GM12872 (cell line): ENCODE results near the gene KRTAP12-4.

Source experiments
- TF ChIP-seq, protein P1 (sequence below): IDR thresholded peaks from 3 replicates; pipeline ENCODE4 v1.5.1; 2011; ENCODE audit warnings: low read depth, mild to moderate bottlenecking, low read length, moderate library complexity; ENCODE audit not compliant: insufficient read depth

Gene KRTAP12-4

DNA sequence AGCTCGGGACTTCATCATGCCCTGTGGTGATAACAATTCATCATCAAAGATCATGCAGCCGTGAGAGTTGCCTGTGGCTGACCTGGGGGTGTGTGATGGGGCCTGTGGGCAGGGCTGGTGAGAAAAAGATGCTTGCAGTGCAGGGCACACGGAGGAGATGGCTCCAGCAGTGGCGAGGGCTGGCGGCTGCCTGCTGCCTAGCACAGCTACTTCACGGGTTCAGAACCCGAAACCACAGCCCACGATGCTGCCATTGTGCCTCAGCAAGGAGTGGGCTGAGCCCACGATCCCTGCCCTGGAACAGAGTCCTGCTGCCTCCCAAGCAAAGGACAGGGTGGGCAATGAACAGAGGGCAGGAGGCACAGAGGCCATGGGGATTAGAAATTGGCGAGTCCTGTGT, 28.2 kb downstream of the KRTAP12-4 start:
- TF ChIP-seq, protein P1, sequence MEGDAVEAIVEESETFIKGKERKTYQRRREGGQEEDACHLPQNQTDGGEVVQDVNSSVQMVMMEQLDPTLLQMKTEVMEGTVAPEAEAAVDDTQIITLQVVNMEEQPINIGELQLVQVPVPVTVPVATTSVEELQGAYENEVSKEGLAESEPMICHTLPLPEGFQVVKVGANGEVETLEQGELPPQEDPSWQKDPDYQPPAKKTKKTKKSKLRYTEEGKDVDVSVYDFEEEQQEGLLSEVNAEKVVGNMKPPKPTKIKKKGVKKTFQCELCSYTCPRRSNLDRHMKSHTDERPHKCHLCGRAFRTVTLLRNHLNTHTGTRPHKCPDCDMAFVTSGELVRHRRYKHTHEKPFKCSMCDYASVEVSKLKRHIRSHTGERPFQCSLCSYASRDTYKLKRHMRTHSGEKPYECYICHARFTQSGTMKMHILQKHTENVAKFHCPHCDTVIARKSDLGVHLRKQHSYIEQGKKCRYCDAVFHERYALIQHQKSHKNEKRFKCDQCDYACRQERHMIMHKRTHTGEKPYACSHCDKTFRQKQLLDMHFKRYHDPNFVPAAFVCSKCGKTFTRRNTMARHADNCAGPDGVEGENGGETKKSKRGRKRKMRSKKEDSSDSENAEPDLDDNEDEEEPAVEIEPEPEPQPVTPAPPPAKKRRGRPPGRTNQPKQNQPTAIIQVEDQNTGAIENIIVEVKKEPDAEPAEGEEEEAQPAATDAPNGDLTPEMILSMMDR: no peak

DNA sequence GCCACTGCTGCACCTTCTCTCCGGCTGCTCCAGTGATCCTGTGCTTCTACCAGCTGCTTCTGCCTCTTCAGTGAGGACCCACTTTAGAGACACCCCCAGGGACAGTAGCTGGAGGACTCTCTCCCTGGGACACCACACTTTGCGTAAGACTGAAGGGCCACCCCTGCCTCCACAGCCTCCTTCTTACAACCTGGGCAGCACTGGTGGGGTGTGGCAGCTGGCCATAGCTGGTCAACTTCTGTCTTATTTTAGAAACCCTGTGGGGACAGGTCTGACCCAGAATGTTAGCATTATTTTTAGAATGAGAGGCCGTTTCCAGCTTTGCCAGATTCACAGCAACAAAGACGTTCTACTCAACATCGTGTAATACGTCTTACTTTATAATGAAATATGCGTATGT, 28.7 kb downstream of the KRTAP12-4 start:
- TF ChIP-seq, protein P1: no peak

DNA sequence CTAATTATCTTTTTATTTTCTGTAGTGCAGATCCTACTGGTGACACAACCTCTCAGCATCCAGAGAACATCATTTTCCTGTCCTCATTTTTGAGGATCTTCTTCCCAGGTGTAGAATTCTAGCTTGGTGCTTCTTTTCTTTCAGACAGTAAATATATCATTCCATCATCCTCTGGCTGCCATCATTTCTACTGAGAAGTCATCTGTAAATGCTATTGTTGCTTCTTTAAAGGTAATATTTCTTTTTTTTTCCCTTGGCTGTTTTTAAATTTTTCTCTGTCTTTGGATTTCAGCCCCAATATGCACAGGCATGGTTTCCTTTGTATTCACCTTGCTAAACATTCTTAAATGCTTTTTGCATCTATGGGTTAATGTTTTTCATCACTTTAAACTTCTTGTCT, 30.9 kb downstream of the KRTAP12-4 start:
- TF ChIP-seq, protein P1: no peak

DNA sequence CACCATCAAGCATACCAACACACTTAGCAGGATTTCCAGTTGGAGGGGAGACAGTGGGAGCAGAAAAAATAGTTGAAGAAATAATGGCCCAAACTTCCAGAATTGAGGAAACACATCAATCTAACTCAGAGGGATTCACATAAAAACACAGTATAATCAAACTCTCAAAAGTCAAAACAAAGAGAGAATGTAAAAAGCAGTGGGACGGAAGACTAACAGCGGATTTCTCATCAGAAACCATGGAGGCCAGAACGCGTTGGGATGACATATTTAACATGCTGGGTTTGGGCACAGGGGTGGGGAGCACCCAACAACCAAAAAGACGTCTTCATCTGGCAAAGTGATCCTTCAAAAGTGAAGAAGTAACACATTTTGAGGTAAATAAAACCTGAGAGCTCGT, 34.6 kb downstream of the KRTAP12-4 start:
- TF ChIP-seq, protein P1: no peak

DNA sequence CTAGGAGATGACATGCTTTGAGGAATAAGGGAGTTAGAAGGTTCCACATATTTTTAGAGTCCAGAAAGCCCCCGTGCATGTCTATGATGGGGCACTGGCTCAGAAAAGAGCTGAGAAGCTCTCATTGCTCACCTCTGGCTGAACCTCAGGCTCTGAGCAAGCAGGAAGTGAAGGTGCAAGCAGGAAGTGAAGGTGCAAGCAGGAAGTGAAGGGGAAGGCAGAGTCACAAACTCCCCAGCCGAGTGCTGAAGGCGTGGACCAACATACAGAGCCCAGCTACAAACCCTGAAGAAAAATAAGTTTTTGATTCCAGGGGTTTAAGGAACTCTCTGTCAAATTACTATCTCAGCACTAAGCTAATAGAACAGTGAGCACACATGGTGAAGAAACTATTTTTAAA, 35.5 kb downstream of the KRTAP12-4 start:
- TF ChIP-seq, protein P1: no peak

DNA sequence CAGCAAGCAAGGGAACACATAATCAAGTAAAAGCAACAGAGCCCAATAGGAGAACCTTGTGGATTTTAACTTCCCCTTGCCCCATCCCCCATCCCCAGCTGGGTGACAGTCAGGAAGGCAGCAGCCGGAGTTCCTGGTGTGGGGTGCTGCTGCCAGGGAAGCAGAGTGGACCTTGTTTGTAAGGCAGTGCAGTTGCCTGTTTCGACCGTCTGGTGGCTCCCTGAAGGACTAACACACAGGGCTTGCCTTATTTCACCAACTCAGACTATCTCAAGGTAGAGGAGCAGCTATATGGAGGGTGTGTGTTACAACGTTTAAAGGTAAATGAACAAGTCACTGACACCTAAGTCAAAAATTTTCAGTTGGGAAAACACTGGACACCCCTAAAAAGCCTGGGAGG, 36.0 kb downstream of the KRTAP12-4 start:
- TF ChIP-seq, protein P1: 0 out of 3 replicates have a peak, but pooled peaks have one; percentile 28

DNA sequence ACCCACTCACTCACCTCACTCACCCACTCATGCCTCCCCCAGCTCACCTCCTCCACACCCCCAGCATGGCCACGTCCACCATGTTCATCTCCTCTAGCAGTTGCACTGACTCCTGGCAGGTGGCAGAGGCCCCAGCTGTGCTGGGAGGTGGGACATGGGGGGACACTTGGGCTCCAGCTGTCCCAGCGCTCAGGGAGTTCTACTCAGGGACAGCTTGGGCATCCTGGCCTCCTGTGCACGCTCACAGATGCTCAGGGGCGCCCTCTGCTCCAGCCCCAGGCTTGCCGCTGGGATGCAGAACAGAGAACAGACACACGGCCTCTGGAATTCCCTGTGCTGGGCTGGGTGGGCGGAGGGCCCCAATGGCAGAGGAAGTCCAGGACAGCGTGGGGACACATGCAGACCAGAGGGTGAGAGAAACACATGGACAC, 37.4 kb downstream of the KRTAP12-4 start:
- TF ChIP-seq, protein P1: no peak

DNA sequence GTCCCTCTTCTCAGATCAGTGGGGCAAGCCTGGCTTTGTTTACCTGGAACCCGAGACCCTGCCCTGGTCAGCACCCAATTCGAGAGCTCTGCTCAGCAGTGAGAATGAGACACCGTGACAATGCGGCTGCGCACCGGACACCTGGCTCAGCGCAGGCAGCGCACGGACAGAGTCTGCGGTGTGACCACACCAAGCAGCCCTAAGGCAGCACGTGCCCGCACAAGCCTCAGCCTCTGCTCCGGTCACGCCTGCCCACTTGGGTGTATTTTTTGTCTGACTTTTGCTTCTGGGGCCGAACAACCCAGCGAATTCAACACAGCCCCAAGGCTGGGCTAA, 37.9 kb downstream of the KRTAP12-4 start:
- TF ChIP-seq, protein P1: no peak
